ENCODE measurements around the gene FRRS1L. TPM values are rescaled to one million over a fixed set of nuclear protein-coding genes. Genes with fewer than 3 reads are reported as not detected.

FRRS1L gene
- total RNA-seq, 4 donors from 2014 or later = 0.05 to 0.42 TPM; not detected in 2

DNA sequence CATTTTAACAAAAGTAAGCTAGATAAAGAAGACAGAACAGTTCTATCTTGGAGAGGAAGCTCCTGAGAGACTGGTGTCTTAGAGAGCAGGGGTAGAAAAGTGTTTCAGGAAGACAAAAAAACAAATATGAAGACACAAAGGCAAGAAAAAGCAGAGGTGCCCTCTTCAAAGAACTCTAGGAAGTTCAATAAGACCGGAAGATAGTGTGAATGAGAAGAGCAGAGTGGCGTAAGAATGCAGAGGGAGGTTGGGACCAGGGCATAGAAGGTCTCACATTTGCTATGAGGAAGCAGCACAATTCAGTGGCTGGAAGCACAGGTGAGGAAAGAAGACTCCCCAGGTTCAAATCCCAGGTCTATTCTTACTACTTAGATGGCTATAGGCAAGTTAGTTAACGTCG lies 69.9 kb downstream of the FRRS1L start:
- 93% methylated on average over 4 of the region's 4 CpGs for WGBS
- Histone ChIP-seq H3K36me3 (peaks cover 9% of the 10 kb centered on the region), H3K9me3 (no peaks in the 10 kb centered on the region), H3K4me1 (peaks cover 50% of the 10 kb centered on the region), H3K27me3 (no peaks in the 10 kb centered on the region), H3K27ac (no peak overlapping the region), H3K4me3 (no peak overlapping the region)
- no peak for DNase-seq (ENCODE audit: low spot score in 2 of 2)
- no peak for TF ChIP-seq POLR2A (IDR thresholded peaks at IDR 0.05)
- TF ChIP-seq POLR2AphosphoS5 (IDR thresholded peaks at IDR 0.05) = no peak
- TF ChIP-seq EP300 (IDR thresholded peaks at IDR 0.05) = no peak
- TF ChIP-seq, protein P1, sequence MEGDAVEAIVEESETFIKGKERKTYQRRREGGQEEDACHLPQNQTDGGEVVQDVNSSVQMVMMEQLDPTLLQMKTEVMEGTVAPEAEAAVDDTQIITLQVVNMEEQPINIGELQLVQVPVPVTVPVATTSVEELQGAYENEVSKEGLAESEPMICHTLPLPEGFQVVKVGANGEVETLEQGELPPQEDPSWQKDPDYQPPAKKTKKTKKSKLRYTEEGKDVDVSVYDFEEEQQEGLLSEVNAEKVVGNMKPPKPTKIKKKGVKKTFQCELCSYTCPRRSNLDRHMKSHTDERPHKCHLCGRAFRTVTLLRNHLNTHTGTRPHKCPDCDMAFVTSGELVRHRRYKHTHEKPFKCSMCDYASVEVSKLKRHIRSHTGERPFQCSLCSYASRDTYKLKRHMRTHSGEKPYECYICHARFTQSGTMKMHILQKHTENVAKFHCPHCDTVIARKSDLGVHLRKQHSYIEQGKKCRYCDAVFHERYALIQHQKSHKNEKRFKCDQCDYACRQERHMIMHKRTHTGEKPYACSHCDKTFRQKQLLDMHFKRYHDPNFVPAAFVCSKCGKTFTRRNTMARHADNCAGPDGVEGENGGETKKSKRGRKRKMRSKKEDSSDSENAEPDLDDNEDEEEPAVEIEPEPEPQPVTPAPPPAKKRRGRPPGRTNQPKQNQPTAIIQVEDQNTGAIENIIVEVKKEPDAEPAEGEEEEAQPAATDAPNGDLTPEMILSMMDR (IDR thresholded peaks at IDR 0.05) = no peak

- WGBS = 85% methylated on average over 3 of the region's 3 CpGs
- no peak overlapping the region for H3K27ac ChIP-seq
- H3K4me3 ChIP-seq = no peak overlapping the region
- no peak for DNase-seq (ENCODE audit: low spot score in 2 of 2)
- H3K4me1 ChIP-seq = peaks cover 31% of the 10 kb centered on the region
- no peaks in the 10 kb centered on the region for H3K27me3 ChIP-seq
- peaks cover 21% of the 10 kb centered on the region for H3K36me3 ChIP-seq
- TF ChIP-seq POLR2AphosphoS5 (IDR thresholded peaks at IDR 0.05) = no peak
- TF ChIP-seq, protein P1 (IDR thresholded peaks at IDR 0.05) = no peak
- no peaks in the 10 kb centered on the region for H3K9me3 ChIP-seq
Observed at GRCh38 chr9:109095321-109095720, 71.7 kb downstream of the FRRS1L start.

GRCh38 chr9:109094268-109094667 lies 72.8 kb downstream of the FRRS1L start:
- Histone ChIP-seq H3K27ac (no peak overlapping the region), H3K36me3 (peaks cover 27% of the 10 kb centered on the region), H3K4me1 (peaks cover 21% of the 10 kb centered on the region), H3K9me3 (no peaks in the 10 kb centered on the region), H3K27me3 (no peaks in the 10 kb centered on the region), H3K4me3 (no peak overlapping the region)
- TF ChIP-seq, protein P1 (IDR thresholded peaks at IDR 0.05) = no peak
- no peak for TF ChIP-seq POLR2A (IDR thresholded peaks at IDR 0.05)
- no peak for TF ChIP-seq POLR2AphosphoS5 (IDR thresholded peaks at IDR 0.05)
- no peak for TF ChIP-seq EP300 (IDR thresholded peaks at IDR 0.05)
- 88% methylated on average over 6 of the region's 6 CpGs for WGBS
- DNase-seq (ENCODE audit: low spot score in 2 of 2) = no peak

DNA sequence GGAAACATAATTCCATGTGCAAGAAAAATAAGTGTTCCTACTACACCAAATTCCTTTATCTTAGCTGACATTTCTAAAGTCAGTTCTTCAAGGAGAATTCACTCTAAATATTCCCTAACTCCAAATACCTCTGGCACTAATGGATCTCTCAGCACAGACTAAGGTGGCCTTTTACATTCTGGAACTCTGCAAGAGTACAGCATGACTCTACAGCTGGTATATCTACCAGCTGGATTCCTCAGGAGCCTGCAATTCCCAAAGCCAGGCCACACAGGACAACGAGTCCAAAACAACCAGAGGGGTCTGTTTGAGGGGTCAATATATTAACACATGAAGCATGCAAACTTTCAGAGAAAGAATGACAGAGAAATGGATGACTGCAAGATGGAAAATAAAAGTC lies 74.5 kb downstream of the FRRS1L start:
- no peak for TF ChIP-seq POLR2AphosphoS5 (IDR thresholded peaks at IDR 0.05)
- H3K4me1 ChIP-seq = peaks cover 4% of the 10 kb centered on the region
- H3K9me3 ChIP-seq = no peaks in the 10 kb centered on the region
- H3K27me3 ChIP-seq = no peaks in the 10 kb centered on the region
- 82% methylated on average over 1 of the region's 1 CpG for whole genome bisulfite sequencing
- H3K36me3 ChIP-seq = peaks cover 42% of the 10 kb centered on the region
- DNase-seq (ENCODE audit: low spot score in 2 of 2) = no peak
- no peak overlapping the region for H3K27ac ChIP-seq
- no peak overlapping the region for H3K4me3 ChIP-seq

DNA sequence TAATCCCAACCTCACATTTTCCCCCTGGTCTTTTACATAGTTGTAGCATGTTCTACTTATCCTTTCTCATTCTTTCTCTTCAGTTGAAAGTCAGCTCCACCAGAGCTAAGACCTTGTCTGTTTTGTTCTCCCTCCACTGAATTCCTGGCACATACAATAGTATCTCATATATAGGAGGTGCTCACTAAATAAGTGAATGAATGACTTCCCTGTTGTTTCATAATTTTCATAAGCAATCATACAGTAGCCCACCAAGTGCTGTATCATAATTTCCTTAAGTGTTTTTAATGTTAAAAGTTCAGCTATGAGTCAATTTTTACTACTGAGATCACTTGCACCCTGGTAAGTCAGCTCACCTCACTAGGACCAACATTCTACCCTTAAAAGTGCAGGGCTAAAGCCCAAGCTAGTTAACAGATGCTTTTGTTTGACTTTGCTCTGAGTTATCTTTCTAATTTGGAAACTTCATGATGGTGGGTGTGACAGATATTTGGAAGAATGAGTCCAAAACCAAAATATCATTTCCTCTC lies 74.9 kb downstream of the FRRS1L start:
- Histone ChIP-seq H3K4me1 (no peaks in the 10 kb centered on the region), H3K4me3 (no peak overlapping the region), H3K36me3 (peaks cover 42% of the 10 kb centered on the region), H3K27ac (no peak overlapping the region), H3K27me3 (no peaks in the 10 kb centered on the region), H3K9me3 (no peaks in the 10 kb centered on the region)
- DNase-seq (ENCODE audit: low spot score in 2 of 2) = no peak
- TF ChIP-seq POLR2AphosphoS5 (IDR thresholded peaks at IDR 0.05) = no peak
- TF ChIP-seq, protein P1 (IDR thresholded peaks at IDR 0.05) = no peak
- no peak for TF ChIP-seq POLR2A (IDR thresholded peaks at IDR 0.05)
- no peak for TF ChIP-seq EP300 (IDR thresholded peaks at IDR 0.05)

GRCh38 chr9:109088221-109088620 lies 78.8 kb downstream of the FRRS1L start:
- no peak for TF ChIP-seq POLR2A (IDR thresholded peaks at IDR 0.05)
- TF ChIP-seq, protein P1 (IDR thresholded peaks at IDR 0.05) = no peak
- Histone ChIP-seq H3K36me3 (peaks cover 50% of the 10 kb centered on the region), H3K27me3 (no peaks in the 10 kb centered on the region), H3K4me1 (no peaks in the 10 kb centered on the region), H3K9me3 (no peaks in the 10 kb centered on the region), H3K4me3 (no peak overlapping the region), H3K27ac (no peak overlapping the region)
- WGBS = 97% methylated on average over 7 of the region's 7 CpGs
- no peak for DNase-seq (ENCODE audit: low spot score in 2 of 2)
